Uterus (tissue), 2 donors: Measurements from ENCODE around the gene NCEH1.

Experiments used
- CTCF ChIP-seq, 4 experiments: fragments of 200-600 bp in 2 of 4; fragments of 450-650 bp in 2 of 4; sonication (generic) in 2 of 4; IDR thresholded peaks; one replicate each; pipeline ENCODE4 v1.5.1; 2016 to 2019; ENCODE audit warnings: antibody characterized with exemption in 4 of 4, mild to moderate bottlenecking in 2 of 4, moderate library complexity in 1 of 4
- POLR2A ChIP-seq, 2 donors: fragments of 450-650 bp; IDR thresholded peaks; one replicate each; pipeline ENCODE4 v1.6.1; 2016; ENCODE audit warnings: antibody characterized with exemption in 2 of 2, mild to moderate bottlenecking in 1 of 2, moderate library complexity in 1 of 2

- TF ChIP-seq CTCF (IDR thresholded peaks at IDR 0.05) (no peak), POLR2A (IDR thresholded peaks at IDR 0.05) (no peak)
These were observed 64.3 kb downstream of the NCEH1 start for GRCh38 chr3:172646439-172647015.
